Measurements from ENCODE around the gene NUDCD3.
A peak's percentile ranks its signal among the peaks of the same experiment; 100 is the strongest.
"Not testable (repeated sequence)": the region's sequence is repeated elsewhere in the genome, so short reads cannot be mapped to it uniquely, and the experiment has no call there.

The NUDCD3 gene

DNA sequence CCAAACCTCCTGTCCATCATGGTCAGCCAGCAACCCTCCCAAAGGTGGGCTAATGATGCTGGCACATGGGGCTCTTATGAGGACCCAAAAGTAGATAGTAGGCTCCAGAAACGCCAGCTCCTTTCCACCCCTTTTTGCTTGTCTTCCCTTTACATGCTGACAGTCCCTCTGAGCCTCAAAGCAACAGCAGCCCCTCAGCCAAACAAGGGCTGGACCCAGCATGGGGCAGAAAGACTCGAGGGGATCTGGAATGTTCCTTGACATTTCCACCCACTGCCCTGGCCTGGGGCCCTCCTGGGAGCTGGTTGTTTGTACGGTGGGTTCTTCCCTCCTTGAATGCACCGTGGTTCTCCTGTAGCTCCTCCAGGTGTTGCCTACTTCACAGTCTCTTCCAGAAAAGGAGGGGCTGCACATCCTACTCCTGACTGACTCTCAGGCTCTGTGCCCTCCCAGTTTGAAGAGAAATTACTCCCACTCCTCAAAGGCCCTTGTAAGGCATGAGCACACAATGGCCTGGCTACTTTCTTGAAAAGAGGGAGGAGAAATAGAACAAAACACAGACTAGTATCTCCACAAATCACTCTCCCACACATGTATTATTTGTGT is 21.5 kb upstream of the NUDCD3 start:
- H3K4me1 ChIP-seq (ENCODE audit: control insufficient read depth, insufficient read depth, low read length): no peaks in the 10 kb centered on the region
- H3K9me3 ChIP-seq (ENCODE audit: control insufficient read depth, low read length): no peaks in the 10 kb centered on the region
- no peak overlapping the region for H3K4me3 ChIP-seq (ENCODE audit: low read length)
- H3K27me3 ChIP-seq (ENCODE audit: control insufficient read depth, insufficient read depth, low read length): no peaks in the 10 kb centered on the region
- H3K36me3 ChIP-seq (ENCODE audit: control insufficient read depth, insufficient read depth, low read length): no peaks in the 10 kb centered on the region
- no peak overlapping the region for H3K9ac ChIP-seq (ENCODE audit: low read length)

DNA sequence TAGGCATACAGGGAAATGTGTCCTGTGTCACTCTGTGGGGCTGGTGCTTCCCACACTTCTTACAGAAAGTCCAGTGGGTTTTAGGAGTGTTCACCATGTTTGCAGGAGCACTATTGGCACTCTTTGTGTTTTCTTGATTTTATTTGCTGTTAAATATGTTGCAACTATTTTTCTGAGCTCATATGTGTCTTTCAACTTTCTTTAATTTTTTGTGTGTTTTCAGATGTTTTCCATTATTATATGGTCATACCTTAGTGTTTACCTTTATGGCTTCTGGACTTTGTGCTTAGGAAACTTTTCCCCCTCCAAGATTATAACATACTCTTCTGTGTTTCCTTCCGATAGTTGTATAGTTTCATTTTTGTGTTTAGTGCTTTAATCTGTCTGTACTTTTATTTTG is 20.8 kb upstream of the NUDCD3 start:
- H3K36me3 ChIP-seq (ENCODE audit: control insufficient read depth, insufficient read depth, low read length): no peaks in the 10 kb centered on the region
- no peaks in the 10 kb centered on the region for H3K27me3 ChIP-seq (ENCODE audit: control insufficient read depth, insufficient read depth, low read length)
- no peaks in the 10 kb centered on the region for H3K9me3 ChIP-seq (ENCODE audit: control insufficient read depth, low read length)
- no peak overlapping the region for H3K9ac ChIP-seq (ENCODE audit: low read length)
- H3K4me1 ChIP-seq (ENCODE audit: control insufficient read depth, insufficient read depth, low read length): no peaks in the 10 kb centered on the region
- no peak overlapping the region for H3K4me3 ChIP-seq (ENCODE audit: low read length)

DNA sequence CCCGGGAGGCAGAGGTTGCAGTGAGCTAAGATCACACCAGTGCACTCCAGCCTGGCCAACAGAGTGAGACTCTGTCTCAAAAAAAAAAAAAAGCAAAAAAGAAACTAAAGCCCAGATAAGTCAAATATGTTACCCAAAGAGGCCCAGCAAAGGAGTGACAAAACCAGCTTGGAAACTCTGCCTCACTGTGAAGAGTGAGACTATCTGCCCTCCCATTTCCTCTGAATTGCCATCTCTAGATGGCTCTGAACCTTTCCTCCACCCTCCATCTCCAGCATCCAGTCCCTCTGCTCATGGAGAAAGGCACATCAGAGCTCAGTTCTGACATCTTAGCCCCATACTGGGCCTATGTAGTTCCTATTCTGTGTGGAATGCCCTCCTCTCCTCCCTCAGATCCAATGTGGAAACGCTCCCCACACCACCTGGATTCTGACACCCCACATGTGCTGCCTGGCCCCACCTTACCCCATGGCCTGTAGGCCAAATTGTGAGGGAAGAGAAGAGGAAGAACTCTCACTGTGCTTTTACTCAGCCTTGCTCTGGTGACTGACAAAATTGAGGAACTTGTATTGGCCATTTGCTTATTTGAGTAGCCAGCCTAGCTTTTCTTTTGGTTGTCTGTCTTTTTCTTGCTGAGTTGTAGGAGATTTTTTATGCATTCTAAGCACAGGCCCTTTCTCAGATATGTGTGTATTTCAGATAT is 18.0 kb upstream of the NUDCD3 start:
- H3K9ac ChIP-seq (ENCODE audit: low read length): no peak overlapping the region
- H3K27me3 ChIP-seq (ENCODE audit: control insufficient read depth, insufficient read depth, low read length): no peaks in the 10 kb centered on the region
- no peaks in the 10 kb centered on the region for H3K9me3 ChIP-seq (ENCODE audit: control insufficient read depth, low read length)
- H3K36me3 ChIP-seq (ENCODE audit: control insufficient read depth, insufficient read depth, low read length): no peaks in the 10 kb centered on the region
- no peak overlapping the region for H3K4me3 ChIP-seq (ENCODE audit: low read length)
- H3K4me1 ChIP-seq (ENCODE audit: control insufficient read depth, insufficient read depth, low read length): no peaks in the 10 kb centered on the region

DNA sequence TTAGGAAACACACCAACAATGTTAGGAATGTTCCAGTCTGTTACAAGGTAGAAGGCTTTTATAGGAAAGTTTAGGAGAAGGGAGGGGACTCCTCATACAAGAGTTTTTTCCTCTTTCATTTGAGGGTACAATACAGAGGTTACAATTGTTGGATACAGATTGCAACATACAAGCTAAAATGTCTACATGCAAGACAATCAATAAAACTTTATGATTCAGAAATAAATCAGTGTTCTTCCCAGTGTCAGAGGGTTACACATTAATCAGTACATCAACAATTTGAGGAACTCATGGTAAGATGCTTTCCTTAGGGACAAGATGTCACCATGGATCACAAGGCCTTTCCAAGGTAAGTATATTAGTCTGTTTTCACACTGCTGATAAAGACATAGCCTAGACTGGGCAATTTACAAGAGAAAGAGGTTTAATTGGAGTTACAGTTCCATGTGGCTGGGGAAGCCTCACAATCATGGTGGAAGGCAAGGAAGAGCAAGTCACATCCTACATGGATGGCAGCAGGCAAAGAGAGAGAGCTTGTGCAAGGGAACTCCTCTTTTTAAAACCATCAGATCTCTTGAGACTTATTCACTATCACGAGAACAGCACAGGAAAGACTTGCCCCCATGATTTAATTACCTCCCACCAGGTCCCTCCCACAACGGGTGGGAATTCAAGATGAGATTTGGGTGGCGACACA is 16.3 kb upstream of the NUDCD3 start:
- H3K36me3 ChIP-seq (ENCODE audit: control insufficient read depth, insufficient read depth, low read length); H3K27me3 ChIP-seq (ENCODE audit: control insufficient read depth, insufficient read depth, low read length); H3K9me3 ChIP-seq (ENCODE audit: control insufficient read depth, low read length); H3K4me3 ChIP-seq (ENCODE audit: low read length); H3K9ac ChIP-seq (ENCODE audit: low read length); H3K4me1 ChIP-seq (ENCODE audit: control insufficient read depth, insufficient read depth, low read length): not testable (repeated sequence)

DNA sequence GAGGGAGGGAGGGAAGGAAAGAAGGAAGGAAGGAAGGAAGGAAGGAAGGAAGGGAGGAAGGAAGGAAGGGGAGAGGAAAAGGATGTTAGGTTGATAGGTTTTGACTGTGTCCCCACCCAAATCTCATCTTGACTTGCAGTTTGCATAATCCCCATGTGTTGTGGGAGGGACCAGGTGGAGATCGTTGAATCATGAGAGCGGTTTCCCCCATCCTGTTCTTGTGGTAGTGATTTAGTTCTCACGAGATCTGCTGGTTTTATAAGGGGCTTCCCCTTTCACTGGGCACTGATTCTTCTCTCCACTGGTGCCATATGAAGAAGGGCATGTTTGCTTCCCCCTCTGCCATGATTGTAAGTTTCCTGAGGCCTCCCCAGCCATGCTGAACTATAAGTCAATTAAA is 15.1 kb upstream of the NUDCD3 start:
- Histone ChIP-seq H3K4me1 (ENCODE audit: control insufficient read depth, insufficient read depth, low read length) (no peaks in the 10 kb centered on the region), H3K27me3 (ENCODE audit: control insufficient read depth, insufficient read depth, low read length) (no peaks in the 10 kb centered on the region), H3K9ac (ENCODE audit: low read length) (no peak overlapping the region), H3K36me3 (ENCODE audit: control insufficient read depth, insufficient read depth, low read length) (no peaks in the 10 kb centered on the region), H3K9me3 (ENCODE audit: control insufficient read depth, low read length) (no peaks in the 10 kb centered on the region), H3K4me3 (ENCODE audit: low read length) (no peak overlapping the region)

DNA sequence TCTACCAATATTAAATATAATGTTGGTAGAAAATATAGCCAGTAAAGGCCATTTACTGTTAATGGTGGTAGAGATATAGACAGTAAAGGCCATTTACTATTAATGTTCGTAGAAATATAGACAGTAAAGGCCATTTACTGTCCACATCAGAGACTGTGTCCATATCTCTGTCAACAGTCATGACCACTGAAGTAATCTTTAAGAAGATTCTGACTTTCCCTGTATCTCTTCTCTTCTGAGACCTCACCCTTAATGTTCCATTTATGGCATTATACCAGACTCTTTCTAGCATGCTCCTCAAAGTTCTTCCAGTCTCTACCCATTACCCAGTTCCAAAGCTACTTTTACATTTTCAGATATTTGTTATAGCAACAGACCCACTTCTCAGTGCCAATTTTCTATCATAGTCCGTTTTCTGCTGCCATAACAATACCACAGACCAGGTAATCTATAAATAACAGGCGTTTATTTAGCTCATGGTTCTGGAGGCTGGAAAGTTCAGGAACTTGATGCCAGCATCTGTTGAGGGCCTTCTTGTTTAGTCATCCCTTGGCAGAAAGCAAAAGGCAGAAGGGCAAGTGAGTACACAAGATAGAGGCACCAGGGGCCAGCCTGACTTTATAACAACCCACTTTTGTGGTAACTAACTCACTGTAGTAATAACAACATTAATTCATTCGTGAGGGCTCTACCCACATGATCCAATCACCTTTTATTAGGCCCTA is 7.9 kb upstream of the NUDCD3 start:
- H3K4me3 ChIP-seq (ENCODE audit: low read length): no peak overlapping the region
- no peak overlapping the region for H3K9ac ChIP-seq (ENCODE audit: low read length)

DNA sequence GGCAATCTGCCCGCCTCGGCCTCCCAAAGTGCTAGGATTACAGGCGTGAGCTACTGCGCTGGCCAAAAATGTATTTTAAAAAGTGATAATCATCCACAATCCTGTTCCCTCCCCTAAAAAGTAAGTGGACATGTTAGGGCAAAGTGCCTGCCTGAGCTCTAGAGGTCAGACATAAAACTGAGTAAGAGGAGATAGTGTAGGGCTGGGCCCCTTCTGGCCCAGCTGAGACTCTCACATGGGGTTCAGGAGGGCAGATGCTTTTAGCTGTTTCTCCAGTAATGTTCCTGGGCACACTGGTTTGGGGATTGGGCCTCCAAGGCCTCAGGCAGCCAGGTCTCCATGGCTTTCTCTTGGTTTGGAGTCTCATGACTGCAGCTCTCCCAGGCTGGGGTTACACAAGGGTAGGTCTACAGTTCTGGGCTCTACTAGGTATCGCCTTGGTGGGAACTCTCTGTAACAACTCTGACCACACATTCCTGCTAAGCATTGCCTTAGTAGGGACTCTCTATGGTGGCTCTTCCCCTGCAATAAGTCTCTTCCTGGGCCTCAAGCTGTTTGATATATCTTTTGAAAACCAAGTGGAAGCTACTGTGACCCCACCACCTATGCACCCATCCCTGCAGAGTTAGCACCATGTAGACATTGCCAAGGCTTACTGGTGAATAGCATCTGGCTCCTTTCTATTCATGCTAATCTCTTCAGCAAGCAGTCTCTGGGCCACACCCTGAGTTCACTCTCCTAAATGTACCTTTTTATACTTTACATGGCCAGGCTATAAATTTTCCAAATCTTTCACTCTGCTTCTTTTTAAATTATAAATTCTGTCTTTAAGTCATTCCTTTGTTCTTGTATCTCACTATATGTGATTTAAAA is 6.9 kb upstream of the NUDCD3 start:
- Histone ChIP-seq H3K36me3 (ENCODE audit: control insufficient read depth, insufficient read depth, low read length) (no peaks in the 10 kb centered on the region), H3K9me3 (ENCODE audit: control insufficient read depth, low read length) (no peaks in the 10 kb centered on the region), H3K9ac (ENCODE audit: low read length) (no peak overlapping the region), H3K4me3 (ENCODE audit: low read length) (no peak overlapping the region), H3K27me3 (ENCODE audit: control insufficient read depth, insufficient read depth, low read length) (no peaks in the 10 kb centered on the region), H3K4me1 (ENCODE audit: control insufficient read depth, insufficient read depth, low read length) (no peaks in the 10 kb centered on the region)

More for the DNA sequence above, 7.9 kb upstream of the NUDCD3 start:
- Histone ChIP-seq H3K27me3 (ENCODE audit: control insufficient read depth, insufficient read depth, low read length) (no peaks in the 10 kb centered on the region), H3K36me3 (ENCODE audit: control insufficient read depth, insufficient read depth, low read length) (no peaks in the 10 kb centered on the region), H3K9me3 (ENCODE audit: control insufficient read depth, low read length) (no peaks in the 10 kb centered on the region), H3K4me1 (ENCODE audit: control insufficient read depth, insufficient read depth, low read length) (no peaks in the 10 kb centered on the region)

DNA sequence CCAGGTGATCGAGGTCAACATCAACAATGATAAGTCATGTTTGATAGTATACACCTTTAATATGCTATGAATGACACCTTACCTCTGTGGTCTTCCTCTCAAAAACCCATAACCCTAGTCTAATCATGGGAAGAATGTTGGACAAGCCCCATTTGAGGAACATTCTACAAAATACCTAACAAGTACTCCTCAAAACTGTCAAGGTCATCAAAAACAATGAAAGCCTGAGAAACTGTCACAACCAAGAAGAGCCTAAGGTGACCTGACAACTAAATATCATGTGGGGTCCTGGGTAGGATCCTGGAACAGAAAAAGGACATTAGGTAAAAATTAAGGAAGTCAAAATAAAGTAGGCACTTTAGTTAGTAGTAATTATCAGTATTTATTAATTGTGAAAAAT is 5.9 kb upstream of the NUDCD3 start:
- Histone ChIP-seq H3K9me3 (ENCODE audit: control insufficient read depth, low read length) (no peaks in the 10 kb centered on the region), H3K4me3 (ENCODE audit: low read length) (no peak overlapping the region)

DNA sequence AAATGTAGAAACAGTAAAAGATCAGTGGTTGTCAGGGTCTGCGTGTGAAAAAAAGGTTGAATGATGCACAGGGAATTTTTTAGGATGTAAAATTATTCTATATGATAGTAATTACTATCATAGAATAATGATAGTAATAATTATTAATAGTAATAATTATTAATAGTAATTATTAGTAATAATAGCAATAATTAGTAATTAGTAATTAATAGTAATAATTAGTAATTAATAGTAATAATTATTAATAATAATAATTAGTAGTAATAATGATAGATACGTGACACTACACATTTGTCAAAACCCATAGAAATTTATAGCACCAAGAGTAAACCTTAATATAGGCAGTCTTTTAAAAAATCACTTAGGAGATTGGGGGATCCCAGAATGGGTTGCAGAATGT is 4.5 kb upstream of the NUDCD3 start:
- no peak overlapping the region for H3K9ac ChIP-seq (ENCODE audit: low read length)
- H3K27me3 ChIP-seq (ENCODE audit: control insufficient read depth, insufficient read depth, low read length): no peaks in the 10 kb centered on the region
- no peaks in the 10 kb centered on the region for H3K36me3 ChIP-seq (ENCODE audit: control insufficient read depth, insufficient read depth, low read length)
- H3K4me3 ChIP-seq (ENCODE audit: low read length): no peak overlapping the region
- H3K4me1 ChIP-seq (ENCODE audit: control insufficient read depth, insufficient read depth, low read length): no peaks in the 10 kb centered on the region
- no peaks in the 10 kb centered on the region for H3K9me3 ChIP-seq (ENCODE audit: control insufficient read depth, low read length)

More for the DNA sequence above, 5.9 kb upstream of the NUDCD3 start:
- H3K4me1 ChIP-seq (ENCODE audit: control insufficient read depth, insufficient read depth, low read length): no peaks in the 10 kb centered on the region
- H3K9ac ChIP-seq (ENCODE audit: low read length): no peak overlapping the region
- no peaks in the 10 kb centered on the region for H3K27me3 ChIP-seq (ENCODE audit: control insufficient read depth, insufficient read depth, low read length)
- H3K36me3 ChIP-seq (ENCODE audit: control insufficient read depth, insufficient read depth, low read length): no peaks in the 10 kb centered on the region

DNA sequence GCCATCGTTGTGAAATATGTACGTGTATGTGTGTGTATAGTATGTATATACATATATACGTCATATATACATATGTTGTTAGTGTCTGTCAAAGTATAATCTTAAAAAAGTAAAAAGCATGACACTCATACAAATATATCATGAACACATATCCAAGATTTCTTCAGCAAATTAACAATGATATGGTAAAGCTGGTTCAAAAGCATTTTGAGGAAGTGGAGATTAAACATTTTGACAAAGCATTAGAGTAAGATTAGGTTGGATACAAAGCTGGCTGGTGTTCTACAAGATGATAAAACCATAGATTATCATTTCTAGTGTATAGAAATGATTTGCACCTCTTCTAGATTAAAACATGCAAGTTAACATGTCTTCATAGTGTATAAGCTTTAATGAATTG is 771 bp upstream of the NUDCD3 start:
- no peaks in the 10 kb centered on the region for H3K27me3 ChIP-seq (ENCODE audit: control insufficient read depth, insufficient read depth, low read length)
- H3K9me3 ChIP-seq (ENCODE audit: control insufficient read depth, low read length): no peaks in the 10 kb centered on the region
- H3K36me3 ChIP-seq (ENCODE audit: control insufficient read depth, insufficient read depth, low read length): no peaks in the 10 kb centered on the region
- peaks cover 29% of the 10 kb centered on the region for H3K4me1 ChIP-seq (ENCODE audit: control insufficient read depth, insufficient read depth, low read length)
- peak overlapping the region; percentile 94 for H3K4me3 ChIP-seq (ENCODE audit: low read length)
- H3K9ac ChIP-seq (ENCODE audit: low read length): peak overlapping the region; percentile 93

DNA sequence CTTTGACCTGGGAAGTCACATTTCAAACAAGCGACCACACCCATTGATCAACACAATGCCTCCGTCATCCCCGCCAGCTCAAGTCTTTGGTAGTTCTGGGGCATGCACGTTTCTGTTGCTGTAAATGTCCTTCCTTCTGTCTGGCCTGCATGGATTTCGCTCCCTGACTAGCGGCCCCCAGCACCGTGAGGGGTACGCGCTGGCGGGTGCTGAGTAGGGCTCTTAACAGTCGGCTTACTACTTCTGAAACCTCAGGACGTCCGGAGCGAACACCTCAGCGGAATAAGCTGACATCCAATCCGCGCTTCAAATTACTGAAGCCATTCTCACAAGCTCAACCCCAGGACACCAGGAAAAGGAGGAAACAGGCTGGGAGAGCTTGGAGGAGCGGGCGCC is 505 bp downstream of the NUDCD3 start:
- peak overlapping the region; percentile 93 for H3K9ac ChIP-seq (ENCODE audit: low read length)
- H3K27me3 ChIP-seq (ENCODE audit: control insufficient read depth, insufficient read depth, low read length): no peaks in the 10 kb centered on the region
- H3K36me3 ChIP-seq (ENCODE audit: control insufficient read depth, insufficient read depth, low read length): no peaks in the 10 kb centered on the region
- H3K4me3 ChIP-seq (ENCODE audit: low read length): peak overlapping the region; percentile 94
- H3K9me3 ChIP-seq (ENCODE audit: control insufficient read depth, low read length): no peaks in the 10 kb centered on the region
- peaks cover 30% of the 10 kb centered on the region for H3K4me1 ChIP-seq (ENCODE audit: control insufficient read depth, insufficient read depth, low read length)

Data from mucosa of stomach (tissue), 1 donor.